ENCODE data around the gene CSRP2. TPM values are rescaled to one million over a fixed set of nuclear protein-coding genes. Genes with fewer than 3 reads are reported as not detected.

CSRP2 gene
- total RNA-seq, 4 donors from 2014 or later: 10.1 to 24.4 (median 15.8) TPM

DNA sequence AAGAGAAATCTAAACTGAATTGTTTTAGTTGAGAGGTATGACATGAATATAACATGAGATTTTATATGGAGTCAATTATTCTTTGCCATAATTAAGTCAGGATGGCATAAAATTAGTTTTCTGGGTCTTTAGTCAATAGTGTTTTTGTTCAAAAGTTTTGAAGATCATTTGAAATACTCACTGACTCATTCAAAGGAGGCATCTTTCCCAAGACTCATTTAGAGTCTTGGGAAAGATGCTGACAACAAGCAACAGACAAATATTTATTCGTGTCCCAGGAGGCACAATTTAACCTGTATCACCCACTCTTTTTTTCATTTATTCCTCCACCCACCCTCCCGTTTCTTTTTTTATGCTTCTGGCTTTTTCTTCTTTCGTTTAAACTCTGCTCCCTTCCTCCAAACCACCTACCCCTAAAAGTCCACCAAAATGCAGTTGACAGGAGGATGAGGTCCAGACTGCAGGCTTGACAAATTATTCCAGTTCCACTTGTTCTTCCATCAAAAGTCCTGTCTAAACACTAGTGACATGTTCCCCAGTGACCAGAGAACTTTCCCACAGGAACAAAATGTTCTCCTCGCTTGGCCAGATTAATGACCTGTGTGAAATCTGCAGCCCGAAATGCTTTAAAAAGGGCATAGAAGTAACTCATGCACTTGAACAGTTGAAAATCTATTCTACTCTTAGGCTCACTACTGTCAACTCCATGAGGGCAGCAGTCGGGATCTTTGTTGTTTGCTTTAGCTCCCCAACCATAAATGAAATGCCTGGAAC is 43.3 kb upstream of the CSRP2 start:
- Histone ChIP-seq H3K9me3 (no peaks in the 10 kb centered on the region), H3K36me3 (no peaks in the 10 kb centered on the region), H3K4me1 (peaks cover 4% of the 10 kb centered on the region), H3K27ac (peak overlapping the region; percentile 55), H3K4me3 (no peak overlapping the region), H3K27me3 (no peaks in the 10 kb centered on the region)
- TF ChIP-seq, protein P1, sequence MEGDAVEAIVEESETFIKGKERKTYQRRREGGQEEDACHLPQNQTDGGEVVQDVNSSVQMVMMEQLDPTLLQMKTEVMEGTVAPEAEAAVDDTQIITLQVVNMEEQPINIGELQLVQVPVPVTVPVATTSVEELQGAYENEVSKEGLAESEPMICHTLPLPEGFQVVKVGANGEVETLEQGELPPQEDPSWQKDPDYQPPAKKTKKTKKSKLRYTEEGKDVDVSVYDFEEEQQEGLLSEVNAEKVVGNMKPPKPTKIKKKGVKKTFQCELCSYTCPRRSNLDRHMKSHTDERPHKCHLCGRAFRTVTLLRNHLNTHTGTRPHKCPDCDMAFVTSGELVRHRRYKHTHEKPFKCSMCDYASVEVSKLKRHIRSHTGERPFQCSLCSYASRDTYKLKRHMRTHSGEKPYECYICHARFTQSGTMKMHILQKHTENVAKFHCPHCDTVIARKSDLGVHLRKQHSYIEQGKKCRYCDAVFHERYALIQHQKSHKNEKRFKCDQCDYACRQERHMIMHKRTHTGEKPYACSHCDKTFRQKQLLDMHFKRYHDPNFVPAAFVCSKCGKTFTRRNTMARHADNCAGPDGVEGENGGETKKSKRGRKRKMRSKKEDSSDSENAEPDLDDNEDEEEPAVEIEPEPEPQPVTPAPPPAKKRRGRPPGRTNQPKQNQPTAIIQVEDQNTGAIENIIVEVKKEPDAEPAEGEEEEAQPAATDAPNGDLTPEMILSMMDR (IDR thresholded peaks at IDR 0.05): no peak
- peak in 1 of 3 donors; percentile 34 for TF ChIP-seq POLR2AphosphoS5 (IDR thresholded peaks at IDR 0.05)
- WGBS: 65% methylated on average over 6 of the region's 6 CpGs
- DNase-seq (ENCODE audit: low spot score in 2 of 2): no peak

DNA sequence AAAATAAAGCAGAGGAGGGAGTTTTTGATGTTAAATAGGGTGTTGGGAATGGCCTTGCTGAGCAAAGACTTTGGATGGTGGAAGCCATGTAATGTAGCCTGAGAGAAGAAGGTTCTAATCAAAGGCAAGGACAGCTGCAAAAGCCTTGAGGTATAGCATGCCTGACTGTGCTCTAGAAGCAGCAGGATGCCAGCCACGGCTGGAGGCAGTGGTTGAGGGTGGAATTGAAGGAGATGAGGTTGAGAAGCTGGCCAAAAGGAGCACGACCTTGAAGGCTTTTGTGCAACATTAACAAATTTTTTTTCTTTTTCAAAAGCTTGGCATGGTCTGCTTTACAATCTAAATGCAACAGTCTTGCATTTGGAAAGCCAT is 42.3 kb upstream of the CSRP2 start:
- 59% methylated on average over 2 of the region's 2 CpGs for whole genome bisulfite sequencing

DNA sequence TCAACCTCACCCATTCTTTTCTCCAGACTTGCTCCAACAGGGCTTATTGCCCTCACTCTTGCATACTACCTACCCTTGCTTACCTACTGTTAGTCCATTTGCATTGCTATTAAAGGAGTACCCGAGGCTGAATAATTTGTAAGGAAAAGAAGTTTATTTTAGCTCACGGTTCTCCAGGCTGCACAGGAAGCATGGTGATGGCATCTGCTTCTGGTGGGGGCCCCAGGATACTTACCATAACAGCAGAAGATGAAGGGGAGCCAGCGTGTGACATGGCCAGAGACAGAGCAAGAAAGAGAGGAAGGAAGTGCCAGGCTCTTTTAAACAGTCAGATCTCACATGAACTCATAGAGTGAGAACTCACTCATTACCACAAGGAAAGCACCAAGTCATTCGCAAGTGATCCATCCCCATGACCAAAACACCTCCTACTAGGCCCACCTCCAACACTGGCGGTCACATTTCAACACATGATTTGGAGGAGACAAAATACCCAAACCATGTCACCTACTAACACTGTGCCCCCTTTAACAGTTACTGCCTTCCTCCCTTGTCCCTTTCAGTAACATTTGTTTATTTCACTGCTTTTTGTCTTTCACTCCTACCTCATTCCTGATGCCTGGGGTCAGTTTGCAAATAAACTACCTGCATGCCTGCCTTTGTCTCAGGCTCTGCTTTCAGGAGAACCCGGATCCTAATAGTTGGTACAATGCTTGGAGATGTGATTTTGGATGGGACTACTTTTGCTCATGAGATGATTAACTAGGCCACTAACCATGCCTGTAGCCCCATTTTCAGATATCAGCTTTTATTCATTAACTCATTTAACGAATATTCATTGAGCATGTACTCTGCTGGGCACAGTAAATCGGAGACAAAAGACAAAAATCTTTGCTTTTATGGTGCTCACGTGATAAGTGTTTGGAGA is 41.6 kb upstream of the CSRP2 start:
- no peaks in the 10 kb centered on the region for H3K27me3 ChIP-seq
- no peak for DNase-seq (ENCODE audit: low spot score in 2 of 2)
- no peak for TF ChIP-seq POLR2AphosphoS5 (IDR thresholded peaks at IDR 0.05)
- no peak for TF ChIP-seq POLR2A (IDR thresholded peaks at IDR 0.05)
- no peaks in the 10 kb centered on the region for H3K36me3 ChIP-seq
- H3K9me3 ChIP-seq: no peaks in the 10 kb centered on the region
- H3K4me3 ChIP-seq: no peak overlapping the region
- H3K27ac ChIP-seq: no peak overlapping the region
- 85% methylated on average over 9 of the region's 9 CpGs for WGBS
- H3K4me1 ChIP-seq: peaks cover 4% of the 10 kb centered on the region

More for the DNA sequence above, 42.3 kb upstream of the CSRP2 start:
- TF ChIP-seq EP300 (IDR thresholded peaks at IDR 0.05) (no peak), POLR2AphosphoS5 (IDR thresholded peaks at IDR 0.05) (no peak), POLR2A (IDR thresholded peaks at IDR 0.05) (no peak)
- TF ChIP-seq, protein P1 (IDR thresholded peaks at IDR 0.05): no peak
- H3K36me3 ChIP-seq: no peaks in the 10 kb centered on the region
- peaks cover 4% of the 10 kb centered on the region for H3K4me1 ChIP-seq
- no peaks in the 10 kb centered on the region for H3K9me3 ChIP-seq
- no peaks in the 10 kb centered on the region for H3K27me3 ChIP-seq
- H3K4me3 ChIP-seq: no peak overlapping the region
- no peak for DNase-seq (ENCODE audit: low spot score in 2 of 2)
- no peak overlapping the region for H3K27ac ChIP-seq

DNA sequence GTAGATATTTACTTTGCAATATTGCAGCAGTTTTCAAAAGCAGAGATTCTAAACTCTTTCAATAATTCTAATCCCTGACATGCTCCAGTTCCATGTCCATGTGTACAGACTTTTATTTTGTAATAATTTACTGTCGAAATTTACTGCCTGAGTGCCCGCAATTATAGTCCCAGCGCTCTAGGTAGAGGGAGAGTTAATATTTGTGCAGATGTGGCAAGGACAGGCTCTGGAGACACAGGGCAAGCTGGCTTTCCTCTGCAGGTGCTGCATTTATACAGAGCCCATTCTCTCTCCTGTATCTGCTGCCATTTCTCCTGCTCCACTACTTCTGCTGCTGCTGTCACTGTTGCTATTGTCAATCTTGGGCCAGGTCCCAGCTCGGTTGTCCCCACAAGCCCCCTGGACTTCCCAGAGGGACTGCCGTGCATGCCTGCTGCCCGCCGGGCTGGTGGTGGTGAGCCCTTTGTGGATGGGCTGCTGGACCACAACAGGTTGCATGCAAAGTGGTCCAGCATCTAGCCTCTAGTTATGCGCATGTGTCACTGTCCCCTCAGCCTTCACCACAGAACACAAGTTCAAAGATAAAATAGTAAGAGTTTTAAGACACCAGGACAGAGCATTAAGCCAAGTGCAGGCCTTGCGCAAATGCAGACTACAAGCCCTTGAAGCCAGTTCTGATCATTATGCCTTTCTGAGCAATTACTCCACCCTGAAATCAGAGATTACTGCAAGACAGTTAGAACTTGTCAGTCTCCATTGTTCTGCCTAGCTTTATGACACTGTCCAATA is 40.8 kb upstream of the CSRP2 start:
- Histone ChIP-seq H3K27ac (no peak overlapping the region), H3K9me3 (no peaks in the 10 kb centered on the region), H3K36me3 (no peaks in the 10 kb centered on the region), H3K27me3 (no peaks in the 10 kb centered on the region), H3K4me3 (no peak overlapping the region), H3K4me1 (peaks cover 4% of the 10 kb centered on the region)
- no peak for TF ChIP-seq EP300 (IDR thresholded peaks at IDR 0.05)
- TF ChIP-seq POLR2AphosphoS5 (IDR thresholded peaks at IDR 0.05): no peak
- no peak for TF ChIP-seq POLR2A (IDR thresholded peaks at IDR 0.05)
- TF ChIP-seq, protein P1 (IDR thresholded peaks at IDR 0.05): no peak
- WGBS: 85% methylated on average over 9 of the region's 9 CpGs
- no peak for DNase-seq (ENCODE audit: low spot score in 2 of 2)

DNA sequence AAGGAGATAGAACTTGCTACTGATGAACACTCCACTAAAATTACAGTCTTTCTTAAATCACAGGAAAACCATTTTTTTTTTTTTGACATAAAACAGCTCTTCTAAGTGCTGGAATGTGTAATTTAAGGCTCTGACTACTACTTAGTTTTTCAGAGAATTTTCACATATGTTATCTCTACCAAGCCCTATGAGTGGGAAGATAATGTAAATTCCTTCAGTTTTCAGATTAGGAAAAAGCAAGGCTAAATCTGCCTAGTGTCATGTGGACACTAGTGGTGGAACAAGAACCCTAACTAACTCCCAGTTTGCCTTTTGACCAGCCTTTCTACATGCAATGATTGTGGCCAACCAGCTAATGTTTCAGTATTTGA is 37.3 kb upstream of the CSRP2 start:
- Histone ChIP-seq H3K9me3 (no peaks in the 10 kb centered on the region), H3K27me3 (no peaks in the 10 kb centered on the region), H3K27ac (no peak overlapping the region), H3K4me3 (no peak overlapping the region), H3K4me1 (peaks cover 4% of the 10 kb centered on the region), H3K36me3 (no peaks in the 10 kb centered on the region)
- no peak for DNase-seq (ENCODE audit: low spot score in 2 of 2)
- TF ChIP-seq EP300 (IDR thresholded peaks at IDR 0.05): no peak
- TF ChIP-seq POLR2A (IDR thresholded peaks at IDR 0.05): no peak
- TF ChIP-seq POLR2AphosphoS5 (IDR thresholded peaks at IDR 0.05): no peak
- TF ChIP-seq, protein P1 (IDR thresholded peaks at IDR 0.05): no peak

Measured in suprapubic skin (tissue), 4 donors.